ENCODE data around the gene MAGI2. TPM values are rescaled to one million over a fixed set of nuclear protein-coding genes. Genes with fewer than 3 reads are reported as not detected.

MAGI2 gene
- total and polyA plus RNA-seq, 4 donors = 0.37 to 4.1 (median 1.4) TPM

DNA sequence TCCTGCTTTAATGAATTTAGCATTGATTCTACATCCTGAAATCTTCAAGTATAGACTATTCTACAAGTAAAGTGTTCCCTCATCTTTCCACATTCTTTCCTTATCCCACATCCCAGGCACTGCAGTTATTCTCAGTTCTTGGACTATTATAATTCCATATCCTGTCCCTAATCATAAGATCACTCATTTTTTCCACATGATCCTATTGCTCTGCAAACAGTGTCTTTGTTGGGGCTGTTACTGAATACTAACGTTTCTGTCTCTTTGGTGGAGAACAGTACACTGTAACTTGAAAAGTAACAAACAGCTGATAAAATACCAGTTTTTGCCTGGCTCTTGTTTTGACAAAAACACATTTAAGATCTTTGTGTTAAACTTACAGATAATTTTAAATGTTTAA is 769.9 kb downstream of the MAGI2 start (continued):
- TF ChIP-seq, protein P1, sequence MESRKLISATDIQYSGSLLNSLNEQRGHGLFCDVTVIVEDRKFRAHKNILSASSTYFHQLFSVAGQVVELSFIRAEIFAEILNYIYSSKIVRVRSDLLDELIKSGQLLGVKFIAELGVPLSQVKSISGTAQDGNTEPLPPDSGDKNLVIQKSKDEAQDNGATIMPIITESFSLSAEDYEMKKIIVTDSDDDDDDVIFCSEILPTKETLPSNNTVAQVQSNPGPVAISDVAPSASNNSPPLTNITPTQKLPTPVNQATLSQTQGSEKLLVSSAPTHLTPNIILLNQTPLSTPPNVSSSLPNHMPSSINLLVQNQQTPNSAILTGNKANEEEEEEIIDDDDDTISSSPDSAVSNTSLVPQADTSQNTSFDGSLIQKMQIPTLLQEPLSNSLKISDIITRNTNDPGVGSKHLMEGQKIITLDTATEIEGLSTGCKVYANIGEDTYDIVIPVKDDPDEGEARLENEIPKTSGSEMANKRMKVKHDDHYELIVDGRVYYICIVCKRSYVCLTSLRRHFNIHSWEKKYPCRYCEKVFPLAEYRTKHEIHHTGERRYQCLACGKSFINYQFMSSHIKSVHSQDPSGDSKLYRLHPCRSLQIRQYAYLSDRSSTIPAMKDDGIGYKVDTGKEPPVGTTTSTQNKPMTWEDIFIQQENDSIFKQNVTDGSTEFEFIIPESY (IDR thresholded peaks at IDR 0.05) = no peak
- no peak for TF ChIP-seq JUND (IDR thresholded peaks at IDR 0.05)
- no peak for TF ChIP-seq HNF4G (IDR thresholded peaks at IDR 0.05)
- no peak for TF ChIP-seq TAF1 (conservative IDR thresholded peaks at IDR 0.05)
- TF ChIP-seq EGR1 (IDR thresholded peaks at IDR 0.05; ENCODE audit: low read depth in 2 of 2) = no peak
- TF ChIP-seq, protein P2, sequence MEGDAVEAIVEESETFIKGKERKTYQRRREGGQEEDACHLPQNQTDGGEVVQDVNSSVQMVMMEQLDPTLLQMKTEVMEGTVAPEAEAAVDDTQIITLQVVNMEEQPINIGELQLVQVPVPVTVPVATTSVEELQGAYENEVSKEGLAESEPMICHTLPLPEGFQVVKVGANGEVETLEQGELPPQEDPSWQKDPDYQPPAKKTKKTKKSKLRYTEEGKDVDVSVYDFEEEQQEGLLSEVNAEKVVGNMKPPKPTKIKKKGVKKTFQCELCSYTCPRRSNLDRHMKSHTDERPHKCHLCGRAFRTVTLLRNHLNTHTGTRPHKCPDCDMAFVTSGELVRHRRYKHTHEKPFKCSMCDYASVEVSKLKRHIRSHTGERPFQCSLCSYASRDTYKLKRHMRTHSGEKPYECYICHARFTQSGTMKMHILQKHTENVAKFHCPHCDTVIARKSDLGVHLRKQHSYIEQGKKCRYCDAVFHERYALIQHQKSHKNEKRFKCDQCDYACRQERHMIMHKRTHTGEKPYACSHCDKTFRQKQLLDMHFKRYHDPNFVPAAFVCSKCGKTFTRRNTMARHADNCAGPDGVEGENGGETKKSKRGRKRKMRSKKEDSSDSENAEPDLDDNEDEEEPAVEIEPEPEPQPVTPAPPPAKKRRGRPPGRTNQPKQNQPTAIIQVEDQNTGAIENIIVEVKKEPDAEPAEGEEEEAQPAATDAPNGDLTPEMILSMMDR (IDR thresholded peaks at IDR 0.05; ENCODE audit: low read depth, low read length, missing input control) = no peak

DNA sequence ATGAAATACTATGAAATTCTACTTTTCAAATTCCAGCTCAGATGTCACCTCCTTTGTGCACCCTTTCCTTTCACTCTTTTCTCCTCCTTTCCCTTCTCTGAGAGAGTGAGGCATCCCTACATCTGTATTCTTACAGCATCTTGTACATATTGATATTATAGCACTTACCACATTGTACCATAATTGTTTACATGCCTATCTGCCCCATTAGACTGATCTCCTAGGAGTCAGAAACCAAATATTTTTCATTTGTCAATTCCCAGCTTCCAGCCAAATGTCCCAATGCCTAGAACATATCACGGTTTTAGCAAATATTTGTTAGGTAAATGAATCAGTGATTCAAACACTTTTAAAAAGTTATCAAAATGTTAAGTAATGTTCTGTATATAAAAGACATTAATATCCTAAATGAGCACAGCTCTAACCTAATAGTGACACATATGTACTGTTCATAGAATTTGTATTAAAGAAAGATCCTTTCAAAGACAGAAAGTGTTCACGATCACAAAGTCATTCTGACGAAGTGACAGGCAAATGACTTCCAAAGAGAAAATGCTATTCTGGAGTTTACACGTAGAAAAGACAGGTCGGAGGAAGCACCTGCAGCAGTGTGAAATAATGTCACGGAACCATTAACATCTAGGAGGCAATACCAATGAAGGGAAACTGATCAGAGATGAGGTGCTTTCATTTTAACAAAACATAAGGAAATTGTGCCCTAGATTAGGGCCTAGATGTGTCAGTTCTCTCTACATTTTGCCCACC is 774.2 kb downstream of the MAGI2 start:
- 79% methylated on average over 6 of the region's 6 CpGs for WGBS
- no peaks in the 10 kb centered on the region for H3K27me3 ChIP-seq (ENCODE audit: control insufficient read depth in 4 of 4, insufficient read depth in 4 of 4, low read length in 3 of 4)
- H3K9ac ChIP-seq (ENCODE audit: low read depth in 1 of 2, low read length in 2 of 2) = no peak overlapping the region
- no peaks in the 10 kb centered on the region for H3K9me3 ChIP-seq (ENCODE audit: control insufficient read depth in 4 of 4, low read length in 3 of 4)
- H3K27ac ChIP-seq (ENCODE audit: low read depth in 1 of 2, low read length in 2 of 2) = no peak overlapping the region
- no peaks in the 10 kb centered on the region for H3K4me1 ChIP-seq (ENCODE audit: control insufficient read depth in 4 of 4, insufficient read depth in 4 of 4, low read length in 3 of 4)
- TF ChIP-seq, protein P2 (IDR thresholded peaks at IDR 0.05; ENCODE audit: low read depth, low read length, missing input control) = no peak
- TF ChIP-seq, protein P3, sequence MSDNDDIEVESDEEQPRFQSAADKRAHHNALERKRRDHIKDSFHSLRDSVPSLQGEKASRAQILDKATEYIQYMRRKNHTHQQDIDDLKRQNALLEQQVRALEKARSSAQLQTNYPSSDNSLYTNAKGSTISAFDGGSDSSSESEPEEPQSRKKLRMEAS (IDR thresholded peaks at IDR 0.05) = no peak
- TF ChIP-seq YY1 (IDR thresholded peaks at IDR 0.05) (no peak), FOXA1 (IDR thresholded peaks at IDR 0.05) (no peak), HNF4G (IDR thresholded peaks at IDR 0.05) (no peak), RXRA (IDR thresholded peaks at IDR 0.05) (no peak), TAF1 (conservative IDR thresholded peaks at IDR 0.05) (no peak), EGR1 (IDR thresholded peaks at IDR 0.05; ENCODE audit: low read depth in 2 of 2) (no peak), JUND (IDR thresholded peaks at IDR 0.05) (no peak), FOXA2 (IDR thresholded peaks at IDR 0.05) (no peak), SP1 (IDR thresholded peaks at IDR 0.05) (no peak), NR2F2 (IDR thresholded peaks at IDR 0.05) (no peak), RAD21 (IDR thresholded peaks at IDR 0.05) (no peak), GABPA (IDR thresholded peaks at IDR 0.05 in 1 of 2, conservative IDR thresholded peaks at IDR 0.05 in 1 of 2) (no peak), HNF4A (conservative IDR thresholded peaks at IDR 0.05) (no peak)
- TF ChIP-seq, protein P4, sequence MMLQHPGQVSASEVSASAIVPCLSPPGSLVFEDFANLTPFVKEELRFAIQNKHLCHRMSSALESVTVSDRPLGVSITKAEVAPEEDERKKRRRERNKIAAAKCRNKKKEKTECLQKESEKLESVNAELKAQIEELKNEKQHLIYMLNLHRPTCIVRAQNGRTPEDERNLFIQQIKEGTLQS (IDR thresholded peaks at IDR 0.05) = no peak
- TF ChIP-seq, protein P5, sequence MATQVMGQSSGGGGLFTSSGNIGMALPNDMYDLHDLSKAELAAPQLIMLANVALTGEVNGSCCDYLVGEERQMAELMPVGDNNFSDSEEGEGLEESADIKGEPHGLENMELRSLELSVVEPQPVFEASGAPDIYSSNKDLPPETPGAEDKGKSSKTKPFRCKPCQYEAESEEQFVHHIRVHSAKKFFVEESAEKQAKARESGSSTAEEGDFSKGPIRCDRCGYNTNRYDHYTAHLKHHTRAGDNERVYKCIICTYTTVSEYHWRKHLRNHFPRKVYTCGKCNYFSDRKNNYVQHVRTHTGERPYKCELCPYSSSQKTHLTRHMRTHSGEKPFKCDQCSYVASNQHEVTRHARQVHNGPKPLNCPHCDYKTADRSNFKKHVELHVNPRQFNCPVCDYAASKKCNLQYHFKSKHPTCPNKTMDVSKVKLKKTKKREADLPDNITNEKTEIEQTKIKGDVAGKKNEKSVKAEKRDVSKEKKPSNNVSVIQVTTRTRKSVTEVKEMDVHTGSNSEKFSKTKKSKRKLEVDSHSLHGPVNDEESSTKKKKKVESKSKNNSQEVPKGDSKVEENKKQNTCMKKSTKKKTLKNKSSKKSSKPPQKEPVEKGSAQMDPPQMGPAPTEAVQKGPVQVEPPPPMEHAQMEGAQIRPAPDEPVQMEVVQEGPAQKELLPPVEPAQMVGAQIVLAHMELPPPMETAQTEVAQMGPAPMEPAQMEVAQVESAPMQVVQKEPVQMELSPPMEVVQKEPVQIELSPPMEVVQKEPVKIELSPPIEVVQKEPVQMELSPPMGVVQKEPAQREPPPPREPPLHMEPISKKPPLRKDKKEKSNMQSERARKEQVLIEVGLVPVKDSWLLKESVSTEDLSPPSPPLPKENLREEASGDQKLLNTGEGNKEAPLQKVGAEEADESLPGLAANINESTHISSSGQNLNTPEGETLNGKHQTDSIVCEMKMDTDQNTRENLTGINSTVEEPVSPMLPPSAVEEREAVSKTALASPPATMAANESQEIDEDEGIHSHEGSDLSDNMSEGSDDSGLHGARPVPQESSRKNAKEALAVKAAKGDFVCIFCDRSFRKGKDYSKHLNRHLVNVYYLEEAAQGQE (IDR thresholded peaks at IDR 0.05) = no peak
- TF ChIP-seq, protein P1 (IDR thresholded peaks at IDR 0.05) = no peak
- no peaks in the 10 kb centered on the region for H3K36me3 ChIP-seq (ENCODE audit: control insufficient read depth in 4 of 4, insufficient read depth in 3 of 4, low read depth in 1 of 4, low read length in 3 of 4)
- DNase-seq (ENCODE audit: low spot score) = no peak
- no peak overlapping the region for H3K4me3 ChIP-seq (ENCODE audit: low read depth in 1 of 3, low read length in 3 of 3)

Data from liver (tissue), 9 donors.